HepG2 (cell line): ENCODE measurements around the gene ZXDC. TPM values are rescaled to one million over a fixed set of nuclear protein-coding genes. Genes with fewer than 3 reads are reported as not detected.

Experiments
- CREM ChIP-seq, 2 experiments: sonication (generic) in 1 of 2; formaldehyde crosslinking in 1 of 2; IDR thresholded peaks; 2 replicates each; pipeline versions ENCODE4 v1.4.0 to v1.6.1; 2016 to 2020; ENCODE audit warnings: antibody characterized with exemption in 1 of 2, mild to moderate bottlenecking in 1 of 2, missing genetic modification reagents in 1 of 2
- DBP ChIP-seq: sonication (generic); formaldehyde crosslinking; IDR thresholded peaks from 2 replicates; pipeline ENCODE4 v1.4.0; 2020; ENCODE audit warnings: missing genetic modification reagents; ENCODE audit errors: not compliant biosample characterization
- EED ChIP-seq: sonication (generic); formaldehyde crosslinking; IDR thresholded peaks from 2 replicates; pipeline ENCODE4 v1.5.0; 2020; ENCODE audit warnings: mild to moderate bottlenecking, missing genetic modification reagents
- FOSL2 ChIP-seq: sonication (generic); formaldehyde crosslinking; IDR thresholded peaks from 2 replicates; pipeline ENCODE4 v1.4.0; 2020; ENCODE audit warnings: missing genetic modification reagents
- GFI1 ChIP-seq: sonication (generic); formaldehyde crosslinking; IDR thresholded peaks from 2 replicates; pipeline ENCODE4 v1.5.0; 2020; ENCODE audit warnings: missing genetic modification reagents, mild to moderate bottlenecking, borderline replicate concordance
- HOXA3 ChIP-seq: sonication (generic); formaldehyde crosslinking; IDR thresholded peaks from 2 replicates; pipeline ENCODE4 v1.5.0; 2020; ENCODE audit warnings: missing genetic modification reagents
- KDM5B ChIP-seq: sonication (generic); formaldehyde crosslinking; IDR thresholded peaks from 2 replicates; pipeline ENCODE4 v1.4.0; 2020; ENCODE audit warnings: missing genetic modification reagents, mild to moderate bottlenecking, borderline replicate concordance
- MAX ChIP-seq: IDR thresholded peaks from 2 replicates; pipeline ENCODE4 v1.6.1; 2012; ENCODE audit warnings: inconsistent platforms
- MIER2 ChIP-seq: IDR thresholded peaks from 2 replicates; pipeline ENCODE4 v1.6.1; 2016; ENCODE audit warnings: missing biosample characterization, missing genetic modification reagents
- NFKB2 ChIP-seq: sonication (generic); formaldehyde crosslinking; IDR thresholded peaks from 2 replicates; pipeline ENCODE4 v1.4.0; 2020; ENCODE audit warnings: missing genetic modification reagents, borderline replicate concordance
- NPAS2 ChIP-seq: sonication (generic); formaldehyde crosslinking; IDR thresholded peaks from 2 replicates; pipeline ENCODE4 v1.8.0; 2022; ENCODE audit warnings: mild to moderate bottlenecking, missing genetic modification reagents, borderline replicate concordance
- SP4 ChIP-seq: sonication (generic); formaldehyde crosslinking; IDR thresholded peaks from 2 replicates; pipeline ENCODE4 v1.8.1; 2023; ENCODE audit warnings: mild to moderate bottlenecking, missing genetic modification reagents
- SP5 ChIP-seq: IDR thresholded peaks from 2 replicates; pipeline ENCODE4 v1.6.1; 2016; ENCODE audit warnings: low read depth, borderline replicate concordance
- SRSF1 ChIP-seq: fragments of 200-400 bp; formaldehyde crosslinking; optimal IDR thresholded peaks from 2 replicates; pipeline ENCODE3; 2017; ENCODE audit warnings: mild to moderate bottlenecking, low read depth, low read length, moderate library complexity
- TFDP1 ChIP-seq: IDR thresholded peaks from 2 replicates; pipeline ENCODE4 v1.6.1; 2016; ENCODE audit warnings: missing compliant biosample characterization, missing genetic modification reagents, borderline replicate concordance
- TSC22D2 ChIP-seq: sonication (generic); formaldehyde crosslinking; IDR thresholded peaks from 2 replicates; pipeline ENCODE4 v1.5.1; 2020; ENCODE audit warnings: missing genetic modification reagents, mild to moderate bottlenecking, borderline replicate concordance
- ZBTB2 ChIP-seq: sonication (generic); formaldehyde crosslinking; IDR thresholded peaks from 2 replicates; pipeline ENCODE4 v1.8.0; 2022; ENCODE audit warnings: low read depth, missing genetic modification reagents
- ZBTB42 ChIP-seq: sonication (generic); formaldehyde crosslinking; IDR thresholded peaks from 2 replicates; pipeline ENCODE4 v1.5.0; 2020; ENCODE audit warnings: mild to moderate bottlenecking, missing genetic modification reagents
- ZFP36 ChIP-seq: fragments of 150-350 bp; IDR thresholded peaks from 2 replicates; pipeline ENCODE4 v1.6.1; 2018; ENCODE audit warnings: borderline replicate concordance, low read length, low read depth; ENCODE audit not compliant: partially characterized antibody
- ZFP82 ChIP-seq: sonication (generic); formaldehyde crosslinking; IDR thresholded peaks from 2 replicates; pipeline ENCODE4 v1.5.1; 2020; ENCODE audit warnings: mild to moderate bottlenecking, missing genetic modification reagents, borderline replicate concordance
- ZMYM3 ChIP-seq: sonication (generic); formaldehyde crosslinking; IDR thresholded peaks from 2 replicates; pipeline ENCODE4 v1.5.1; 2020; ENCODE audit warnings: mild to moderate bottlenecking, missing genetic modification reagents
- ZNF136 ChIP-seq: sonication (generic); formaldehyde crosslinking; IDR thresholded peaks from 2 replicates; pipeline ENCODE4 v1.8.1; 2022; ENCODE audit warnings: low read depth, mild to moderate bottlenecking, moderate library complexity, missing genetic modification reagents
- ZNF235 ChIP-seq: sonication (generic); formaldehyde crosslinking; IDR thresholded peaks from 2 replicates; pipeline ENCODE4 v1.8.1; 2023; ENCODE audit warnings: mild to moderate bottlenecking, missing genetic modification reagents, borderline replicate concordance
- ZNF329 ChIP-seq: sonication (generic); formaldehyde crosslinking; IDR thresholded peaks from 2 replicates; pipeline ENCODE4 v1.9.0; 2021; ENCODE audit warnings: low read depth, mild to moderate bottlenecking, missing genetic modification reagents
- ZNF441 ChIP-seq: sonication (generic); formaldehyde crosslinking; IDR thresholded peaks from 2 replicates; pipeline ENCODE4 v1.7.0; 2021; ENCODE audit warnings: missing genetic modification reagents, borderline replicate concordance
- ZNF558 ChIP-seq: sonication (generic); formaldehyde crosslinking; IDR thresholded peaks from 2 replicates; pipeline ENCODE4 v1.9.0; 2022; ENCODE audit warnings: mild to moderate bottlenecking, missing genetic modification reagents, borderline replicate concordance
- ZNF672 ChIP-seq: sonication (generic); formaldehyde crosslinking; IDR thresholded peaks from 2 replicates; pipeline ENCODE4 v1.8.1; 2022; ENCODE audit warnings: missing genetic modification reagents
- ZSCAN25 ChIP-seq: sonication (generic); formaldehyde crosslinking; IDR thresholded peaks from 2 replicates; pipeline ENCODE4 v1.8.0; 2022; ENCODE audit warnings: mild to moderate bottlenecking, missing genetic modification reagents
- polyA plus RNA-seq, 8 experiments: library from polyadenylated mRNA; depleted of rRNA in 3 of 8; stranded (reverse) in 7 of 8; unstranded in 1 of 8; fragments of >200 nt; fragmentation: Illumina TruSeq in 4 of 8; extraction: Trizol in 4 of 8; gene quantifications; 2 replicates each; pipeline versions ENCODE4 v1.2.1 to v1.2.3, GENCODE V29; 2011 to 2016; ENCODE audit warnings: low read depth in 4 of 8, missing spikeins in 1 of 8, mixed read lengths in 1 of 8; ENCODE audit not compliant: insufficient read depth in 1 of 8
- total RNA-seq, 5 experiments: library from RNA; depleted of rRNA; stranded (reverse); fragments of >200 nt; fragmentation: Illumina TruSeq; extraction: Trizol; gene quantifications; 2 replicates each; pipeline ENCODE4 v1.2.3, GENCODE V29; 2016; ENCODE audit warnings: low read depth in 1 of 5

Gene ZXDC
- total and polyA plus RNA-seq, 2 of the 13 experiments (the other 11 are each of a cell fraction or from before 2014, with no cell fraction given), result 17.6 to 21.2 TPM

- TF ChIP-seq ZFP36, result no peak
- TF ChIP-seq HOXA3 (CRISPR knock-in tag), result peak; percentile 75
- 0 out of 2 replicates have a peak, but pooled peaks have one; percentile 11 for TF ChIP-seq SP4 (CRISPR knock-in tag)
- TF ChIP-seq NPAS2, result no peak
- TF ChIP-seq ZFP82, result no peak
- TF ChIP-seq ZBTB42 (CRISPR knock-in tag), result no peak
- TF ChIP-seq ZNF441 (CRISPR knock-in tag), result no peak
- no peak for TF ChIP-seq ZSCAN25 (CRISPR knock-in tag)
- no peak for TF ChIP-seq TSC22D2 (CRISPR knock-in tag)
- TF ChIP-seq ZNF235, result no peak
- no peak for TF ChIP-seq FOSL2 (CRISPR knock-in tag)
- no peak for TF ChIP-seq EED (CRISPR knock-in tag)
- TF ChIP-seq ZNF672 (CRISPR knock-in tag), result 0 out of 2 replicates have a peak, but pooled peaks have one; percentile 41
- peak; percentile 3; the same call in 1 of the 2 replicates for TF ChIP-seq KDM5B (CRISPR knock-in tag)
- TF ChIP-seq SRSF1, result no peak
- TF ChIP-seq NFKB2 (CRISPR knock-in tag), result no peak
- TF ChIP-seq GFI1 (CRISPR knock-in tag), result no peak
- TF ChIP-seq ZNF329 (CRISPR knock-in tag), result no peak
- TF ChIP-seq TFDP1 (CRISPR knock-in tag), result peak; percentile 71; the same call in 1 of the 2 replicates
- TF ChIP-seq DBP (CRISPR knock-in tag), result no peak
- TF ChIP-seq ZMYM3 (CRISPR knock-in tag), result no peak
- no peak; the same call in none of the 2 replicates for TF ChIP-seq MAX
- TF ChIP-seq ZNF558 (CRISPR knock-in tag), result no peak; the same call in 1 of the 2 replicates
- peak; percentile 95 for TF ChIP-seq ZBTB2 (CRISPR knock-in tag)
- no peak for TF ChIP-seq ZNF136
- no peak for TF ChIP-seq MIER2
- 0 out of 2 replicates have a peak, but pooled peaks have one; percentile 12 for TF ChIP-seq SP5 (CRISPR knock-in tag)
- no peak for TF ChIP-seq CREM (IDR thresholded peaks at IDR 0.05)
- TF ChIP-seq CREM (CRISPR knock-in tag; IDR thresholded peaks at IDR 0.05), result no peak
Measured at GRCh38 chr3:126475413-126476114, at the start of gene ZXDC (continued).
